ENCODE results near the gene GALM. TPM values are rescaled to one million over a fixed set of nuclear protein-coding genes. Genes with fewer than 3 reads are reported as not detected.
A peak's percentile ranks its signal among the peaks of the same experiment; 100 is the strongest.

GALM gene
- total RNA-seq, 1 donor from 2014 or later: 46.3 TPM

GRCh38 chr2:38708900-38709566, 43.1 kb downstream of the GALM start:
- H3K4me1 Mint-ChIP-seq (ENCODE audit: low read depth): peaks cover 1% of the 10 kb centered on the region
- H3K4me3 Mint-ChIP-seq (ENCODE audit: low read depth): no peak overlapping the region
- H3K27ac Mint-ChIP-seq: peak overlapping the region; percentile 79
- no peaks in the 10 kb centered on the region for H3K27me3 Mint-ChIP-seq
- no peak for DNase-seq (ENCODE audit: low spot score, unreplicated experiment)
- H3K9me3 Mint-ChIP-seq (ENCODE audit: low read depth): peaks cover 4% of the 10 kb centered on the region
- TF ChIP-seq CTCF (IDR thresholded peaks at IDR 0.05; ENCODE audit: unreplicated experiment): no peak
- peaks cover 16% of the 10 kb centered on the region for H3K36me3 Mint-ChIP-seq (ENCODE audit: insufficient read depth)

GRCh38 chr2:38709567-38710194, 43.8 kb downstream of the GALM start:
- TF ChIP-seq CTCF (IDR thresholded peaks at IDR 0.05; ENCODE audit: unreplicated experiment): no peak
- no peak overlapping the region for H3K27ac Mint-ChIP-seq
- H3K27me3 Mint-ChIP-seq: no peaks in the 10 kb centered on the region
- DNase-seq (ENCODE audit: low spot score, unreplicated experiment): no peak
- H3K9me3 Mint-ChIP-seq (ENCODE audit: low read depth): peaks cover 4% of the 10 kb centered on the region
- H3K36me3 Mint-ChIP-seq (ENCODE audit: insufficient read depth): peaks cover 18% of the 10 kb centered on the region
- peaks cover 3% of the 10 kb centered on the region for H3K4me1 Mint-ChIP-seq (ENCODE audit: low read depth)
- H3K4me3 Mint-ChIP-seq (ENCODE audit: low read depth): no peak overlapping the region

GRCh38 chr2:38711558-38711957, 45.6 kb downstream of the GALM start:
- H3K36me3 Mint-ChIP-seq (ENCODE audit: insufficient read depth): peaks cover 16% of the 10 kb centered on the region
- peak overlapping the region; percentile 20 for H3K27ac Mint-ChIP-seq
- H3K9me3 Mint-ChIP-seq (ENCODE audit: low read depth): peaks cover 4% of the 10 kb centered on the region
- H3K4me1 Mint-ChIP-seq (ENCODE audit: low read depth): peaks cover 7% of the 10 kb centered on the region
- DNase-seq (ENCODE audit: low spot score, unreplicated experiment): no peak
- TF ChIP-seq CTCF (IDR thresholded peaks at IDR 0.05; ENCODE audit: unreplicated experiment): no peak
- no peak overlapping the region for H3K4me3 Mint-ChIP-seq (ENCODE audit: low read depth)
- H3K27me3 Mint-ChIP-seq: no peaks in the 10 kb centered on the region

- no peaks in the 10 kb centered on the region for H3K27me3 Mint-ChIP-seq
- H3K9me3 Mint-ChIP-seq (ENCODE audit: low read depth): peaks cover 4% of the 10 kb centered on the region
- H3K27ac Mint-ChIP-seq: no peak overlapping the region
- H3K4me3 Mint-ChIP-seq (ENCODE audit: low read depth): no peak overlapping the region
- H3K36me3 Mint-ChIP-seq (ENCODE audit: insufficient read depth): peaks cover 16% of the 10 kb centered on the region
- no peak for TF ChIP-seq CTCF (IDR thresholded peaks at IDR 0.05; ENCODE audit: unreplicated experiment)
- no peak for DNase-seq (ENCODE audit: low spot score, unreplicated experiment)
- peaks cover 7% of the 10 kb centered on the region for H3K4me1 Mint-ChIP-seq (ENCODE audit: low read depth)
These were observed 46.5 kb downstream of the GALM start for GRCh38 chr2:38712413-38712812.

GRCh38 chr2:38712871-38713270, 47.0 kb downstream of the GALM start:
- H3K27ac Mint-ChIP-seq: peak overlapping the region; percentile 65
- peaks cover 7% of the 10 kb centered on the region for H3K4me1 Mint-ChIP-seq (ENCODE audit: low read depth)
- H3K27me3 Mint-ChIP-seq: no peaks in the 10 kb centered on the region

More at GRCh38 chr2:38712871-38713270, 47.0 kb downstream of the GALM start:
- Mint-ChIP-seq H3K36me3 (ENCODE audit: insufficient read depth) (peaks cover 17% of the 10 kb centered on the region), H3K4me3 (ENCODE audit: low read depth) (no peak overlapping the region), H3K9me3 (ENCODE audit: low read depth) (peaks cover 4% of the 10 kb centered on the region)
- no peak for TF ChIP-seq CTCF (IDR thresholded peaks at IDR 0.05; ENCODE audit: unreplicated experiment)
- DNase-seq (ENCODE audit: low spot score, unreplicated experiment): no peak

Measured in progenitor cell of endocrine pancreas (in vitro differentiated cells).